Iris pigment epithelial cell (primary cell): Measurements from ENCODE around the gene GALM.
"Not testable (repeated sequence)": the region's sequence is repeated elsewhere in the genome, so short reads cannot be mapped to it uniquely, and the experiment has no call there.

ENCODE experiments used
- DNase-seq: peaks from one replicate; pipeline ENCODE4 v3.0.0-alpha.2; 2011; ENCODE audit warnings: low read depth

The GALM gene

GRCh38 chr2:38682008-38682575, 16.2 kb downstream of the GALM start:
- DNase-seq: no peak

- not testable (repeated sequence) for DNase-seq
Observed at GRCh38 chr2:38682620-38683019, 16.7 kb downstream of the GALM start.

- no peak for DNase-seq
Observed at GRCh38 chr2:38683766-38684165, 17.9 kb downstream of the GALM start.

- DNase-seq: peak; percentile 50
Observed at GRCh38 chr2:38685116-38685735, 19.3 kb downstream of the GALM start.

GRCh38 chr2:38690499-38691420, 24.8 kb downstream of the GALM start:
- DNase-seq: peak; percentile 96

- no peak for DNase-seq
Observed at GRCh38 chr2:38691994-38692393, 26.1 kb downstream of the GALM start.

GRCh38 chr2:38692636-38693318, 26.9 kb downstream of the GALM start:
- no peak for DNase-seq

GRCh38 chr2:38697116-38697840, 31.4 kb downstream of the GALM start:
- DNase-seq: no peak

GRCh38 chr2:38698467-38699003, 32.6 kb downstream of the GALM start:
- DNase-seq: no peak

GRCh38 chr2:38700113-38700785, 34.3 kb downstream of the GALM start:
- no peak for DNase-seq

- DNase-seq: no peak
Observed at GRCh38 chr2:38700881-38701458, 35.1 kb downstream of the GALM start.

- DNase-seq: no peak
Observed at GRCh38 chr2:38701542-38701941, 35.6 kb downstream of the GALM start.

- peak; percentile 91 for DNase-seq
Observed at GRCh38 chr2:38702413-38702812, 36.5 kb downstream of the GALM start.

GRCh38 chr2:38703336-38703735, 37.4 kb downstream of the GALM start:
- DNase-seq: peak; percentile 69

- no peak for DNase-seq
Observed at GRCh38 chr2:38704664-38705063, 38.8 kb downstream of the GALM start.

- no peak for DNase-seq
Observed at GRCh38 chr2:38706846-38707345, 41.0 kb downstream of the GALM start.

GRCh38 chr2:38708491-38708890, 42.6 kb downstream of the GALM start:
- DNase-seq: not testable (repeated sequence)

GRCh38 chr2:38708900-38709566, 43.1 kb downstream of the GALM start:
- DNase-seq: no peak

GRCh38 chr2:38709567-38710194, 43.8 kb downstream of the GALM start:
- DNase-seq: no peak
